Parathyroid adenoma (tissue), 2 donors: Measurements from ENCODE around the gene KRTAP10-8.

Experiments
- H2AFZ ChIP-seq: fragments of 300-600 bp; sonication (generic); one replicate; pipeline ENCODE4 v1.7.0; 2017; ENCODE audit warnings: antibody characterized with exemption, mild to moderate bottlenecking
- H3K27ac ChIP-seq: fragments of 300-600 bp; sonication (generic); one replicate; pipeline ENCODE4 v1.7.0; 2017
- H3K27me3 ChIP-seq: fragments of 300-600 bp; sonication (generic); one replicate; pipeline ENCODE4 v1.7.0; 2017; ENCODE audit warnings: low read length; ENCODE audit not compliant: control insufficient read depth, insufficient read depth
- H3K36me3 ChIP-seq: fragments of 300-600 bp; sonication (generic); one replicate; pipeline ENCODE4 v1.7.0; 2017; ENCODE audit warnings: low read length; ENCODE audit not compliant: control insufficient read depth, insufficient read depth
- H3K4me1 ChIP-seq: fragments of 300-600 bp; sonication (generic); one replicate; pipeline ENCODE4 v1.7.0; 2017; ENCODE audit warnings: control low read depth
- H3K4me2 ChIP-seq: fragments of 300-600 bp; sonication (generic); one replicate; pipeline ENCODE4 v1.7.0; 2017; ENCODE audit warnings: low read length
- H3K4me3 ChIP-seq: fragments of 300-600 bp; sonication (generic); one replicate; pipeline ENCODE4 v1.7.0; 2017; ENCODE audit warnings: low read depth, low read length
- H3K79me2 ChIP-seq: fragments of 300-600 bp; sonication (generic); one replicate; pipeline ENCODE4 v1.7.0; 2017; ENCODE audit warnings: control low read depth
- H3K9ac ChIP-seq: fragments of 300-600 bp; sonication (generic); one replicate; pipeline ENCODE4 v1.7.0; 2017; ENCODE audit warnings: mild to moderate bottlenecking
- H3K9me3 ChIP-seq: fragments of 300-600 bp; sonication (generic); one replicate; pipeline ENCODE4 v1.7.0; 2017; ENCODE audit warnings: low read length; ENCODE audit not compliant: control insufficient read depth
- CTCF ChIP-seq: fragments of 300-600 bp; sonication (generic); IDR thresholded peaks from one replicate; pipeline ENCODE4 v1.7.0; 2017; ENCODE audit warnings: antibody characterized with exemption, mild to moderate bottlenecking
- donor health status: primary hyperparathyroidism.

The KRTAP10-8 gene

DNA sequence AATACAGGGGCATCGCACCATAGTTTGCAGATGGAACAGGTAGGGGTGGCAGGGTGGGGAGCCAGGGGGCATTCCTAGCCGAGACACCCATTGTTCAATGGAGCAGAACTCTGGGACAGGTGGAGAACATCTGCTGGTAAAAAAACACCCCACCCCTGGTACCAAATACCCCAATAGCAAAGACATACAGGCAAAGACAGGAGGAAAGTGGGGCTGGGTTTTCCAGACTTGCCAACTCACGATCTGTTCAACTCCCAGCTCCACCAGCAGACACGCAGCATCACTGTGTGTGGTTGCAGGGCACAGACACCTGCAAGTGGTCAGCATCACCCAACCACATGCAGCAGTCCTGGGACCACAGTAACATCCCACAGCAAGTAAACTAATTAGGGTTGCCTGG, 328 bp upstream of the KRTAP10-8 start:
- Histone ChIP-seq H3K27ac (no peak overlapping the region), H3K9me3 (no peaks in the 10 kb centered on the region), H2AFZ (no peak overlapping the region), H3K27me3 (no peaks in the 10 kb centered on the region), H3K36me3 (no peaks in the 10 kb centered on the region), H3K4me1 (no peaks in the 10 kb centered on the region), H3K9ac (no peak overlapping the region), H3K4me3 (no peak overlapping the region), H3K79me2 (no peaks in the 10 kb centered on the region), H3K4me2 (no peak overlapping the region)
- TF ChIP-seq CTCF = no peak

GRCh38 chr21:44612669-44613229, 870 bp downstream of the KRTAP10-8 start:
- H3K36me3 ChIP-seq = no peaks in the 10 kb centered on the region
- no peaks in the 10 kb centered on the region for H3K4me1 ChIP-seq
- no peak overlapping the region for H3K4me2 ChIP-seq
- TF ChIP-seq CTCF = no peak
- H3K27me3 ChIP-seq = no peaks in the 10 kb centered on the region
- H3K79me2 ChIP-seq = no peaks in the 10 kb centered on the region
- H3K9ac ChIP-seq = no peak overlapping the region
- H3K9me3 ChIP-seq = no peaks in the 10 kb centered on the region
- no peak overlapping the region for H3K4me3 ChIP-seq
- H2AFZ ChIP-seq = no peak overlapping the region
- H3K27ac ChIP-seq = no peak overlapping the region

GRCh38 chr21:44613386-44614155, 1.7 kb downstream of the KRTAP10-8 start:
- no peaks in the 10 kb centered on the region for H3K4me1 ChIP-seq
- no peak overlapping the region for H3K4me2 ChIP-seq
- no peak overlapping the region for H3K9ac ChIP-seq
- no peaks in the 10 kb centered on the region for H3K79me2 ChIP-seq
- no peaks in the 10 kb centered on the region for H3K36me3 ChIP-seq
- TF ChIP-seq CTCF = no peak
- H3K4me3 ChIP-seq = no peak overlapping the region
- no peak overlapping the region for H2AFZ ChIP-seq
- H3K9me3 ChIP-seq = no peaks in the 10 kb centered on the region
- no peaks in the 10 kb centered on the region for H3K27me3 ChIP-seq
- H3K27ac ChIP-seq = no peak overlapping the region

DNA sequence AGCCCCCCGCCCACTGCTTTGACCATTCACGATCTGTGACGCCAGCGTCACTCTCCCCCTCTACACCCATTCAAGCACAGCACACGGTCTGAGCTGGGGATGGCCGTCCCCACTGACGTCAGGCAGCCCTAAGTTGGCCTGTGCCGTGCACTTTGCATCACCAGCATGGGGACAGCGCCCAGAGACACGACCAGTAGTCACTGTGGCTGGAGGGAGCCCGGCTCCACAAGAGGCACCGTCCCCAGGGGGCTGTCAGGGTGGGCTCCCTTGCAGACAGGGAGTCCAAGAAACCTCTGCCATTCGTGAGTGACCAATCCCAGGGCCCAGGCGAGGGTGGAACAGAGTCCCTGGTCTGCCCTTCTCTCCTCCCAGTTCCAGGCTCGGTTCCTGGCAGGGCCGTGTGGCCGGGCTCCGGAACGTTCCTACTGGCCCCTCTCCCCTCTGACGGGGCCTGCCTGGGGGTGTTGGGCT, 2.3 kb downstream of the KRTAP10-8 start:
- no peaks in the 10 kb centered on the region for H3K79me2 ChIP-seq
- no peak for TF ChIP-seq CTCF

More for the DNA sequence above, 2.3 kb downstream of the KRTAP10-8 start:
- Histone ChIP-seq H3K36me3 (no peaks in the 10 kb centered on the region), H2AFZ (no peak overlapping the region), H3K27ac (no peak overlapping the region), H3K27me3 (no peaks in the 10 kb centered on the region), H3K9me3 (no peaks in the 10 kb centered on the region), H3K9ac (no peak overlapping the region), H3K4me2 (no peak overlapping the region), H3K4me1 (no peaks in the 10 kb centered on the region), H3K4me3 (no peak overlapping the region)
